Suprapubic skin (tissue), 3 donors: ENCODE measurements around the gene TEX14.

Experiments used
- CTCF ChIP-seq, 2 donors: fragments of 200-600 bp in 1 of 2; fragments of 450-650 bp in 1 of 2; sonication (generic) in 1 of 2; IDR thresholded peaks; one replicate each; pipeline ENCODE4 v1.5.1; 2016 to 2019; ENCODE audit warnings: antibody characterized with exemption in 2 of 2, mild to moderate bottlenecking in 1 of 2, moderate library complexity in 1 of 2
- POLR2AphosphoS5 ChIP-seq, 3 donors: sonication (generic); formaldehyde crosslinking; IDR thresholded peaks; one replicate each; pipeline ENCODE4 v1.6.1; 2017; ENCODE audit warnings: antibody characterized with exemption in 3 of 3

GRCh38 chr17:58639681-58640080, 52.2 kb downstream of the TEX14 start:
- TF ChIP-seq CTCF (IDR thresholded peaks at IDR 0.05) = no peak
- no peak for TF ChIP-seq POLR2AphosphoS5 (IDR thresholded peaks at IDR 0.05)
